CD4-positive, alpha-beta T cell treated with Interleukin-1 beta for 1 hour (primary cell): ENCODE measurements around the gene OSBPL5.

Experiments
- DNase-seq, 2 donors: peaks; one replicate each; pipeline ENCODE4 v3.0.0-alpha.2; 2020 to 2022

The OSBPL5 gene

DNA sequence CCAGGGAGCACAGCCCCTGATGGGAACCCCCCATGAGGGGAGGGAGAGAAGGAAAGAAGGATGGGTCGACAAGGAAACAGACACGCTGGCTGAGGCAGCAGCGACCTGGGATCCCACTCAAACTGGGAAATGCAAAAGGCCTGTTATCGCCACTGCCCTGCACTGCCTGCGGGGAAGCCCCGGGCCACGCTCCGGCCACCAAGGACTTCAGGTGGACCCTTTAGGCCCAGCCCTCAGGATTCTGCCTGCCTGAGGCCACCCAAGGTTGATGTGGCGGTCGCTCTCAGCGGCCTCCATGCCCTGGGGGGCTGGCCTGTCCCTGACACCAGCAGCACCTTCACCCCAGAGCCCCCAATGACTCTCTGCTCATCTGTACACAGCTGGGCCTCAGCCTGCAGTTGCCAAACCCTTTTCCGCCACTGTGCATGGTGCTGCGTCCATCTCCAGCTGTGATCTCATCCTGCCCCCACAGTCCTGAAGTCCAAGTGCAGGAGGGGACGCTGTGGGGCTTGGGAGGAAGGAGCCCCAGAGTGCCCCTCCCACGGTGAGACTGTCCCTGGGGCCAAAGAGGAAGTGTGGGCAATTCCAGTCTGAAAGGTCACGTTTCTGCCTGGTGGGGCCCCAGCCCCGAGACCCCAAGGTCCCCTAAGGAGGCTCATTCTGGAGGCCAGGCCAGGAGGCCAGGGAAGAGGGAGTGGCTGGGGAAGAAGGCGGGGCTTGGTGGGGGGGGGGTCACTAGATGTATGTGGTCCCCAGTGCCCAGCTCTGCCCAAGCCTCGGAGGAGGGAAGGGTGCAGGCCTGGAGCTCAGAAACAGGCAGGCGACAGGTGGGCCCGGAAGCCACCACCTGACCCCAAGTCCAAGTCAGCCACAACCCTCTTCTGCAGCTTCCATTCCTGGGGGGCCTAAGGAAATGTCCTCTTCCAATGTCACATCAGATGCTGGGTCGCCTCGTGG is 31.6 kb downstream of the OSBPL5 start:
- DNase-seq: no peak

DNA sequence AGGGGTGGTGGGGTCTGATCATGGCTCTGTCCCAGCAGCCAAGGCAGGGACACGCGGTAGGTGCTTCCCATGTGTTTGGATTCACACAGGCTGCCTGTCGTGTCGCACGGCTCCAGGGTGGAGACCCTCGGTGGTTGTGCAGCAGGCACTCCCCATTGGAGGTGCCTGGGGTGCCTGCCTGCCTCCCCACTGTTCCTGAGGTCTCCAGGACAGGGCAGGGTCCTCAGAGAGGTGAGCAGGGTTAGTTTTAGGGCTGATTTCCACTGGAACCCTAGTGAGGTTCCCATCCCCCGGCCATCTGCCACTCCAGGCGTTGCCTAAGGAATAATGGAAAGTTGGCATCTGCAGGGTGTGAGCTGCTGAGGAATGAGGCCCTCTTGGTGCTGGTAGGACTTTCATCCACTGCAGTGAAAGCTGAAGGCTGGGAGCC is 32.3 kb downstream of the OSBPL5 start:
- no peak for DNase-seq

DNA sequence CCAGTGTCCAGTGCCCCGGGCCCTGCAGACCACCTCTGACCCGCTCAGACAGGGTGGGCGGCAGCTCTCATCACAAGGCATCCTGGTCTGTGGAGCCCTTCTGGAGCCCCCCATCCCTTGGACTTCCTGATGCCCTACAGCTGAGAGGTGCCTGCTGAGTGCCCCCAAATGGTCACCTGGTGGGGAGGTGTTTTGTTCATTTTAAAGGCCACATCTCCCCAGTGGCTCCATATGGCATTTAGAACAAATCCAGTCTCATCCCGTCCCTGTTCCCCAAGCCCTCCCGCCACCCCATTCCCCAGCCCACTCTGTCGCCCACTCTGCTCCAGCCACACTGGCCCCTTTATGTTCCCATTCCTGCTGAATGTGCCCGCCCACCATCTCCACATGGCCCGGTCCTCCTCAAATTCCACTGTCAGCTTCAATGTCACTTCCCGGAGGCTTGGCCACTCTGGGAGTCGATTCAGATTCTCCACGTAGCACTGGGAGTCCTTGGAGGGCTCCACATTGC is 32.8 kb downstream of the OSBPL5 start:
- no peak for DNase-seq

DNA sequence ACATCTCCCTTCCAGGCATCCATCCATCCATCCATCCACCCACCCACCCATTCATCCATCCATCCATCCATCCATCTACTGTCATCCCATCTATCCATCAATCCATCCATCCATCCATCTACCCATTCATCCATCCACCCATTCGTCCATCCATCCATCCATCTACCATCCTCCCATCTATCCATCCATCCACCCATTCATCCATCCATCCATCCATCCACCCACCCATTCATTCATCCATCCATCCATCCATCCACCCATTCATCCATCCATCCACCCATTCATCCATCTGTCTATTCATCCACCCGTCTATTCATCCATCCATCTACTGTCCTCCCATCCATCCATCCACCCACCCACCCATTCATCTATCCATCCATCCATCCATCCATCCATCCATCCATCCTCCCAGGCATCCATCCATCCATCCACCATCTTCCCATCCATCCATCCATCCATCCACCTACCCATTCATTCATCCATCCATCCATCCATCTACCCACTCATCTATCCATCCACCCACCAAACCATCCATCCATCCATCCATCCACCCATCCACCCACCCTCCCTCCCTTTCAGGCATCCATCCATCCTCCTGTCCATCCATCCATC is 33.7 kb downstream of the OSBPL5 start:
- no peak for DNase-seq

DNA sequence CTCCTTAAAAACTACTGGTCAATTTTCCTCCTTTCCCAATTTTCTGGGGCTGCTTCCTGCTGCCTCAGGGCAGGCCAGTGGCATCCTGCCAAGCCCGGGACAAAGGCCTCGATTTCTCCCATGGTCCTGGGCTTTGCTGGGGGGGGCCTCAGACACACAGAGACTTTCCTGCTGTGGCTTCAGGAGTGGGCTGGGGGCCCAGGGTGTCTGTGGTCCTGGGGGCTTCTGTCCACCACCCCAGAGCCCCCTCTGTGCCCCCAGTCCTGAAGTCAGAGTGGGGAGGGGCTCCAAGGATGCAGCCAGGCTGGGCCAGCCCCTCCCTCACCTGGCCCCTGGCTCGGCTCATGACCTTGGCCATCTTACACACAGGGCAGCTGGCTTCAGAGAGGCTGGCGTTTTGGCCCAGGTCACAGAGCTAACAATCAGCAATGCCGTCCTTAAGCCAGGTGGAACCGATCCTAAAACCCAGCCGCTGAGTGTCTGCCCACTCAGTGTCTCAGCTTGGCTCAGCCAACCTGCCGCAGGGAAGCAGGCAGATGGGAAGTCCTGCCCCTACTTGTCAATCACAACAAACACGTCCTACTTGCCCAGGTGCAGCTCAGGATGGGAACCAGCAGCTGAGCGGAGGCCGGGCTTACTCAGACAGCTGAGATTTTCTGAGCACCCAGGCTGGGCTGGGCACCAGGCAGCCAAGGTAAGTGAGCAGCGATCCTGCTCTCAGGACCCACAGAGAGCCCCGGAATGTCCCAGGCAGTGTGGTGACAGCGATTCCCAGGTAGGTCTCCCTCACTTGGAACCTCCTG is 34.6 kb downstream of the OSBPL5 start:
- no peak for DNase-seq

DNA sequence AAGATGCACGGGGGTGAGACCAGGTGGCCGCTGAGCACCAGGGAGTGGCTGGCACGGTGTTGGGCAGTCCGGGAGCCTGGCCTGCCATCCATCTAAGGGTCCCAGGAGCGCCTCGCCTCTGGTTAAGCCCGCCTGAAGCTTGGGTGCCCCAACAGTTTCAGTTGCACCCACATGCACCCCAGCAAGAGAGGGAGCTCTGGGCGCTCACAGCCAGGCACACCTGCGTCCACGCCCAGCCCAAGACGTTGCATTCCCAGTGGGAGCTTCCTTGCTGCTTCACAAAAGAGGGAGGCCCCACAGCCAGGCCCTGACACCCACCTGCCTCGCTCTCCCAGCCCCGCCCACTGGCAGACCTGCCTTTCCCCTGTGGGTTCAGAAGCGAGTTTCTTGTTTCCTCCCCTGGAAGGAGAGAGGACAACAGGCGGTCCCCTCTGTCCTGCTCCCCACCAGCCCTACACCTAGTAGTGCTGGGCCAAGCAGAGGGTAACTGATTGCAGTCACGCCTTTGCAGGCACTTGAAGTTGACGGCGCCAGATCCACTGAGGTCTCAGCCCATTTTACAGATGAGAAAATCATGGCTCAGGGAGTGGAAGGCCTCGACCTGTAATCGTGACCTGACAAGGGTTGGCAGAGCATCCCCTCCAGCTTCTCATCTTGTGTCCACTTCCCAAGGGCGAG is 35.4 kb downstream of the OSBPL5 start:
- no peak for DNase-seq

DNA sequence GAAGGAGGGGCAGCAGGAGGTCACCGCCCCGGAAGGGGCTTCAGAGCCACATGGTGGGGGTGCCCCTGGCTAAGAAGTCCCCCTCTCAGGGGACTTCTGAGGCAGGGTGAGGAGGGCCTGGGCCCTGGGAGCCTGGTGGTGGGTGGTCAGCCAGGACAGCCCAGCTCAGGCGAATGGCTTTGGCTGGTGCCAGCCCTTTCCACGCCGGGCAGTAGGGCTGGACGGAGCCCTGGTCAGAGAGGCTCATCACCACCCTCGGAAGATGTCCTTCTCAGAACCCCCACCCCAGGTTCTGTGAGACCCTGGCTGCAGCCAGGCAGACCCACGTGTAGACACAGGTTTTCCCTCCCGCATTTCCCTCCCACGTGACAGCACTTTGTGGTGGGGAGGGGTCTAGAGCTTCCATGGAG is 35.9 kb downstream of the OSBPL5 start:
- no peak for DNase-seq

DNA sequence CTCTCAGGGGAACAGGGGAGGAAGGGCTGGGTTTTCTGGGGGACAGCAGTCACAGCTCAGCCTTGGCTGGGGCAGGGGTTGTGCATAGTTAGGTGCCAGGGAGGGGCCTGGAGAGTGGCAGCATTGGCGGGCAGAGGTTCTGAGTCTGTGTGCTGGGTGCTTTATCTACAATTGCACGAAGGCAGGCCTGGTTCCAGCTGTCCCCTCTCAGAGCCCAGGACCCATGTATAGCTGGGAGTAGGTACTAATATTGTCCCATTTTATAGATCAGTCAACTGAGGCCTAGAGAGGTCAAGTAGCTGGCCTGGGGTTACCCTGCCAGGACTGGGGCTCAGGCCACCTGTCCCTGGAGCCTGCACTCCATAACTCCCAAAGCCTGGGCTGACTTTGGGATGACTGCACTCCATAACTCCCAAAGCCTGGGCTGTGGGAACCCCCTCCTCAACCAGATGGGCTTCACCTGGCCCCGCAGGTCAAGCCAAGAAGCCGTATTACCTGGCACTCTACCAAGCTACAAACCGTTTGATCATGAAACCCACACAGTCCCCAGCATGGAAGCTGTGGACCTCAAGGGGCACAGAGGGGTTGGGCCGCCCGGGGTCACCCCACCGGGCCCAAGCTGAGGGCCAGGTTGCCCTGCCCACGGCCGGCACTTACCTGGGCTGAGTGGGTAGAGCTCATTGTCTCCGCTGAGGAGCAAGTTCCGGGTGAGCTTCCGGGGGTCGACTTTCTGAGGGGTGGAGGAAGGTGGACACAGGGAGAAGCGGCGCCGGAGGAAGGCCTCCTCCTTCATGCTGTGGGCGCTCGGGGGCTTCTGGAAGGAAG is 36.5 kb downstream of the OSBPL5 start:
- no peak for DNase-seq

DNA sequence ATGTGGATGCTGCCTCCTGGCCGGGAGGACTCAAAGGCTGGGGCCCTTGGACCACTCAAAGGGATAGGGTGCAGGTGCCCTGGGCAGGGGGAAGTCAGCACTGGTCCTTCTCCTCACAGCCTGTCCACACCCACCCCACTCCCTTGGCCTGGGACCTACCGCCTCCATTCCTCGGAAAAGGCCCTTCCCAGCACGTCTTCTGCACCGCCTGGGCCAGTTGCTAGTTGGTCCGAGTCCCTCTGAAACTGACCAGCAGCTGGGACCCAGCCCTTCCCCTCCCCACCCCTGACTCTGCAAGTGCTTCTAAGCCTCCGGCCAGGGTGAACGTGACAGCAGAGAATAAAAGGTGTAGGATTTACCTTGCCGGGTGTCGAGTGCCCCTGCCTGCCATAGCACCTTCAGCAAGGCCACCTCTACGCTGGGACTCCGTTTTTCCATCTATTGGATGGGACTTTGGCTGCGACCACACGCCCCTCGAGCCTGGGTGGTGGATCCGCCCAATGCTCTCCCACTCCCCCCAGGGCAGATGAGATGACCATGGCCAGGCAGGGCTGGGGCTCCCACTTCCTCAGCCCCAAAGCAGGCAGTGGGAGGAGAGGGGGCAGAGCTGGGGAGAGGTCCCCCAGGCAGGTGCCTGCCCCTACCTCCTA is 37.3 kb downstream of the OSBPL5 start:
- no peak for DNase-seq

DNA sequence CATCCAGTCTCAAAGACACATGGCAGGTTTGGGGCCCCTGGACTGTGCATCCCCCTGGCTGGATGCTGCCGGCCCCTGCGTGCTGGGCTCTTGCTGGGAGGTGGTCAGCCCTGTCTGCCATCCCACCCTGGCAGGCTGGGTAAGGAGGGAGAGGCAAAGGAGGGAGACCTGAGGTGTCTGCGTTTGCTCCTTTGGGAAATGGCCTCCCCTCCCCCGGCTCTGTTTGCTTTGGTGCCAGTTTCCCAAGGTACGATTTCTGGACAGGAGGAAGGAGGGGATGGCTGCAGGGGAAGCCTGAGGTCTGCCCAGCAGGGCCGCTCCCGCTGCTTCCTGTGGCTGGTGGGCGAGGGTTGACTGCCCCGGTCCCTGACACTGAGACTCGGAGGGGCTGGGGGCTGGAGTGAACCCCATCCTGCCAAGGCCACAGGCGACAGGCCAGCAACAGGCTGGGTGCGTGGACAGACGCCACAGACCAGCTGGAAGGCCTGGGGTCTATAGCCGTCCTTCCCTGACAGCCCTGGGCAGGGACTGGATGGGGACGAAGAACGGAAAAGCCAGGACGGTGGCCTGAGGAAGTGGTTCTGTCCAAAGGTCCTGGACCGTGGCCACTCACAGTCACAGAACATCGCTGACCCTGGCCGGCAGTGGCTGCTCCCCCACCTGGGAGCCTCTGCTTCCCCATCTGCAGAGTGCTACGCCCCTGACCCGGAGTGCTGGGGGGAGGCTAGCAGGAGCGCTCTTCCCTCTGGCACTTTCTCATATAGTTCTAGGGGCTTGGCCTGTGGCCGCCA is 38.0 kb downstream of the OSBPL5 start:
- DNase-seq: no peak

DNA sequence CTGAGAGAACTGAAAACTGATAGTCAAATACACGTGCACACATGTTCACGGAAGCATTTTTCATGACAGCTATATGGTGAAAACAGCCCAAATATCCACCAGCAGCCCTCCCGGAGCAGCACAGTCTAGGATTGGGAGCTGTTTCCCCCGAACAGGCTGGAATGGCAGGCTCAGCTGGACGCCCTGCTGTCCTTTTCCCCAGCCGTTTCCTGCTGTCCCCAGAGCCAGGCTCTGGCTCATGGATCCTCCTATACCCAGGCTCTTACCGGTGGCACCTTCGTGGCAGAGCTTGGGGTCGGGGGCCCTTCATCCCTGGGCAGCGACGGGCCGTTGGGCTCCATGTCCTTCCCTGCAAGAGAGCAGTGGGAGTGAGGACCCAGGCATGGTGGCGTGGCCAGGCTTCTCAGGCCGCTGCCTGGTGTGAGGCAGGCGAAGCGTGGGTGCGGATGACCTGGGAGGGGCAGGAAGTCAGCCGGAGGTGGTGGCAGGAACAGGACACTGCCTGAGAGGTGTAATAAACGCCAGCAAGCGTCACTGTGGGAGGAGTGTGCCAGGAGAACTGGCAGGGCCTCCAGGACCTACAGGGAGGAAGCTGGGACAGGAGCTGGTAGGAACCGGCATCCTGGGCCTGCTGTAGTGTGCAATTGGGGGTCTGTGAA is 38.8 kb downstream of the OSBPL5 start:
- DNase-seq: no peak

DNA sequence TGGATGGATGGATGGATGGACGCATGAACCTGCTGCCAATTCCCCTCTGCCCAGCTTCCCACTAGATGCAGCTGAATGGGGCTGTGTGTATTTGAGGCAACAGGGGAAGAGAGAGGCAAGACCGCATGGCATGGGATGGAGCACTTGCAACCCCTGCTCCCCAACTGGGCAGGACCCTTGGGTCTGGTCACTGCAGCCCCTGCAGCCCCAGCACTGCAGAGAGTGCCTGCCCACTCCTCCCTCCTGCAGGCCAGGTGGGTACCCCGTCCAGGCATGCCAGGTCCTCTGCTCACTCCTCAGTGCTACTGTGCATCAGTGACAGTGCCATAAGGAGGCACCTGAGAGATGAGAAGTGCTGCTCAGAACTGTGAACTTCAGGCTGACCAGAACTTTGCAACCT is 40.3 kb downstream of the OSBPL5 start:
- no peak for DNase-seq

DNA sequence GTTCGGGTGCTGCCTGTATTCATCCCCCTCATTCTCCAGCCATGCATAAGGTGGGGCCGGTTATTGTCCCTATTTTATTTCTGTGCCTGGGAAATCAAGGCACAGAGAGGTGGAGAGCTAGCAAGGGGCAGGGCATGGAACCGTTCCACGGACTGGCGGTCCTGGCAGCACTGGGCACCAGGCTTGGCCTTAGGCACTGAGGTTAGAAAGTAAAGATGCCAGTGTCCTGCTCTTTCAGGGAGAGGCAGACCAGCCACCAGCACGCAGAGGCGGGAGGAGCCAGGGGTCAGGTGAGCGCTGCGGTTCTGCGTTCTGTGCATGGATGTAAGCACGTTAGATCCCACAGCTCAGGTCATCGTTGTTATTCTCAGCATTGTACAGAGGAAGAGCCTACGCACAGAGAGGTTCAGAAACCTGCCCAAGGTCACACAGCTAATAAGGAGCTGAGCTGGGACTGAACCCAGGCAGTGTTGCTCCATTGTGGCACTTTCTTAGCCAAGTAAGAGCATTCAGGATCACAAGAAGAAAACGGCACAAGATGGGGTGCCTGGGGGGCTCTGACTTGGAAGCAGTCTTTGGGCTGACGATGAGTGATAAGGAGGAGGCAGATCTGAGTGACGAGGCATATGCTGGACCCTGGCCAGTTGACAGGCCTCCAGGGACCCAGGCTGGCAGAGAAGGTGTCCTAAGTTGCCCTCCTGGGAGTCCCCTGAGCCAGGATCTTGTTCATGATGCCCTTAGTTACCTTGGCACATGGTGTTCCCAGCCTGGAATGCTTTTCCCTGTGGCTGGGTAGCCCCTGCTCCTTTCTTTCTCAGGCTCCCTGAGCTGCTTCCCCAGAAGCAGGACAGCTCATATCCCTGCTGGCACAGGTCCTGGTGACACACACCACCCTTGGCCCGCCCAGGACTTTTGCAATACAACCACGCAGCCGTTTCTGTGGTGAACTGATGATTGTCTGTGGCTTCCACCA is 41.1 kb downstream of the OSBPL5 start:
- peak in 1 of 2 donors; percentile 46 for DNase-seq

DNA sequence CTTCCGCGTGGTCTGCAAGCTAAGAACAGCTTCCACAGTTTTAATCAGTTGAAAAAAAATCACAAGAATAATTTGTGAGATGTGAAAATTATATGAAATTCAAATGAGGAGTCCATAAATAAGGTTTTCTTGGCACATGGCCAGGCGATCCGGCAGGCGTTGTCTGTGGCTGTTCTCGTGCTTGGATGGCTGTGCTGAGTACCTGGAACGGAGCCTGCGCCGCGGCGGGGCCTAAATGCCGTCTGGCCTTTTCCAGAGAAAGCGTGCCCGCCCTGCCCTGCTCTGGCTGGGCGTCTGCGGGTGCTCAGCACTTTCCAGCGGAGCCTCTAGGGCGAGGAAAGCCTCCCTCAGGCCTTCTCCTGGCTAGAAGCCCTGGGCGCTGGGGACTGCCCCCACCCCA is 41.8 kb downstream of the OSBPL5 start:
- no peak for DNase-seq

DNA sequence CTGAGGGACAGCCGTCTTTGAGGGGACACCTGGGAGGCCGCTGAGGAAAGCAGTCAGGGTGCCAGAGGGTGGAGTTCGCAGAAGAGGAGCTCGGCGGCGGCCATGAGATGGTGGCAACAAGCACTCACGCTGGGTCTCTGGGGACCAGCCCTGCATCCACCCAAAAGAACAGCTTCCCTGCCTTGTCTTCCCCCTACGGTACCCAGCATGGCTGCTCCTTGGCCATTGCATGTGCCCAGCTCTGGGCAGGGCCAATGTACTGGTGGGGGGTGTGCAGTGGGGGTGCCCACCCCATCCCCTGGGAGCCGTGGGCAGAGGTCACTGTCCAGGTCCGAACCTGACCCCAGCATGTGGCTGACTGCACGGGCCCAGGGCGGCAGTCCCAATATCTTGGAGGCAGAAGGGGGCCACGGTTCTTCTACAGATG is 42.3 kb downstream of the OSBPL5 start:
- no peak for DNase-seq

DNA sequence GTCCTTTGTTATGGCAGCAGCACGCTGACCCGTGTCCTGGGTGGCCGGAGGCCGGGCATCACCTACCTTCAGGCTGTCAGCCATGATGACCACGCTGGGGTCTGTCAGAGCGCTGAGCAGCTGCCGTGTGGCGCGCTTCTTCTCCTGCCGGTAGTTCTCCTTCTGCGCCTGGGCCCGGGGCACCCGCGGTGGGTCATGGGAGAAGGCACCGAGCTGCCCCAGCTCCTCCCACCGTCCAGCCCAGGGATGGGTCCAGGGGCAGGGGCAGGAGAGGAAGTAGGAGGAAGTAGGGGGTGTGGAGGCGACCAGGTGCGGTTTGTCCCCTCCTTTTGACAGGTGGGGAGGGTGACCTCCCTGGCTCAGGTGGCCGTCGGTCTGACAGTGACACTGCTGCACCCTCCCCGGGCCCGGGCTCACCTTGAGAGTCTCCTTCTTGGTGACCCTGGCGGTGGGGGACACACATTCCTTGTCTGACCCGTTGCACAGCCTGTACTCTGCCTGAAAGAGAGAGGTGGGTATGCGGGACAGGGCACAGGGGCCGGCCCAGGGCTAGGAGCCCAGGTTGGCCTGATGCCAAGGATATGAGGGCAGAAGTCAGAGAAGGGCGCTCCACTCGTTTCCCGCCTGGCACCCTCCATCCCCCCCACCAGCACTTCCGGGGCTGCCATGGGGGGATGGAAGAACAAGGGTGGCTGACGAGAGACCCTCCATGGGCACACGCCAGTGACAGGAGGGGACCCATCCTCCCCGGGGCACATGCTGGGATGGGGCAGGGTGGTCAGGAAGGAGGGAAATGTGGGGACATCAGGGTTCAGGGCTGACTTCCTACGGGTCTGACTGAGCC is 43.0 kb downstream of the OSBPL5 start:
- DNase-seq: no peak

DNA sequence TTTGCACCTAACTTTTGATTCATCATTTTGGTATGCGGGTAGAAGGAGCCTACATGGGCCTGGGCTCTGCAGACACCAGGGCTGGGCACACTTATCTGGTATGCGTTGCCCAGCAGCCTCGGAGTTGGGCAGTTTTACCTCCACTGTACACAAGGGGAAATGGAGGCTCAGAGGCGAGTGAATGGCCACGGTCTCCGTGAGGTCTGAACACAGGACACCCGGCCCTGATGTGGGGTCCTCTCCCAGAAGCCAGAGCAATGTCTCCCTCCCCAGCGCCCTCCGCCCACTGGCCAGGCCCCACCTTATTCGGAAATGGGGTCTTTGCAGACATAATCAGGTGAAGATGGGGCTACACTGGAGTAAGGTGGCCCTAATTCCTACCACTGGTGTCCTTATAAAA is 43.7 kb downstream of the OSBPL5 start:
- DNase-seq: no peak
